ENCODE data around the gene ZFPL1. TPM values are rescaled to one million over a fixed set of nuclear protein-coding genes. Genes with fewer than 3 reads are reported as not detected.
A peak's percentile ranks its signal among the peaks of the same experiment; 100 is the strongest.

The ZFPL1 gene
- total RNA-seq, 2 experiments from 2014 or later: 27.2 to 29.8 TPM

DNA sequence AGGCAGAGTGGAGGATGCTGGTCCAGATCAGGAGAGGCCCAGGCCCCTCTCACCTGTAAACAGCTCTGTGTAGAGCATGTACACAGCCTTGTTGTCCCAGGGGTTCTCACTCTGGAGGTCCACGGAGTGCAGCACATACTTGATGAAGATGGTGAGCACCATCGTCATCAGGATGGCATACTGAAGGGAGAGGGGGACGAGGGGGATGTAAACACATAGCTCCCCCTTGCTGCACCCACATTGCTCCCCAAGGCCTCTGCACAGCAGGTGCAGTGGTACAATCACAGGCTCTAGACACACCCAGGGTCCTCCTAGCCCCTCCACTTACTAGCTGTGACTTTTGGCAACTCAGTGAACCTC lies 47.4 kb downstream of the ZFPL1 start:
- CTCF ChIA-PET: interaction anchor here (0.7 to 2.1 kb wide), 5 partner anchors 9 to 99 kb away, joined by 3 to 7 read pairs (median 3); partner anchors contain the start of genes FAU, MRPL49 and ZNHIT2
- no peak overlapping the region for H3K4me3 Mint-ChIP-seq
- H3K9me3 Mint-ChIP-seq: no peaks in the 10 kb centered on the region
- POLR2A ChIA-PET: interaction anchor here (0.6 kb wide), 1 partner anchor 10 kb away, joined by 4 read pairs; the partner anchor contains the start of genes FAU and MRPL49
- no peak overlapping the region for H3K27ac Mint-ChIP-seq
- peaks cover 21% of the 10 kb centered on the region for H3K36me3 Mint-ChIP-seq (ENCODE audit: low read depth)
- DNase-seq: no peak
- H3K27me3 Mint-ChIP-seq: no peaks in the 10 kb centered on the region
- H3K4me1 Mint-ChIP-seq: peaks cover 23% of the 10 kb centered on the region

GRCh38 chr11:65131895-65132237 lies 47.8 kb downstream of the ZFPL1 start:
- Mint-ChIP-seq H3K27me3 (no peaks in the 10 kb centered on the region), H3K27ac (no peak overlapping the region), H3K4me3 (peak overlapping the region; percentile 25), H3K36me3 (ENCODE audit: low read depth) (peaks cover 16% of the 10 kb centered on the region), H3K4me1 (peaks cover 27% of the 10 kb centered on the region), H3K9me3 (no peaks in the 10 kb centered on the region)
- no peak for DNase-seq
- POLR2A ChIA-PET: interaction anchor here (0.6 kb wide), 1 partner anchor 10 kb away, joined by 4 read pairs; the partner anchor contains the start of genes FAU and MRPL49
- CTCF ChIA-PET: interaction anchor here (0.7 to 2.1 kb wide), 5 partner anchors 10 to 99 kb away, joined by 3 to 7 read pairs (median 3); partner anchors contain the start of genes FAU, MRPL49 and ZNHIT2

- DNase-seq: no peak
- peaks cover 14% of the 10 kb centered on the region for H3K36me3 Mint-ChIP-seq (ENCODE audit: low read depth)
- no peaks in the 10 kb centered on the region for H3K27me3 Mint-ChIP-seq
- POLR2A ChIA-PET: no interaction called here
- CTCF ChIA-PET: interaction anchor here (0.7 to 2.1 kb wide), 4 partner anchors 10 to 98 kb away, joined by 3 to 7 read pairs (median 4); partner anchors contain the start of genes FAU, MRPL49 and ZNHIT2
- peaks cover 27% of the 10 kb centered on the region for H3K4me1 Mint-ChIP-seq
- H3K9me3 Mint-ChIP-seq: no peaks in the 10 kb centered on the region
- H3K4me3 Mint-ChIP-seq: peak overlapping the region; percentile 99
- H3K27ac Mint-ChIP-seq: peak overlapping the region; percentile 99
Measured at GRCh38 chr11:65132238-65132987, 48.4 kb downstream of the ZFPL1 start.

DNA sequence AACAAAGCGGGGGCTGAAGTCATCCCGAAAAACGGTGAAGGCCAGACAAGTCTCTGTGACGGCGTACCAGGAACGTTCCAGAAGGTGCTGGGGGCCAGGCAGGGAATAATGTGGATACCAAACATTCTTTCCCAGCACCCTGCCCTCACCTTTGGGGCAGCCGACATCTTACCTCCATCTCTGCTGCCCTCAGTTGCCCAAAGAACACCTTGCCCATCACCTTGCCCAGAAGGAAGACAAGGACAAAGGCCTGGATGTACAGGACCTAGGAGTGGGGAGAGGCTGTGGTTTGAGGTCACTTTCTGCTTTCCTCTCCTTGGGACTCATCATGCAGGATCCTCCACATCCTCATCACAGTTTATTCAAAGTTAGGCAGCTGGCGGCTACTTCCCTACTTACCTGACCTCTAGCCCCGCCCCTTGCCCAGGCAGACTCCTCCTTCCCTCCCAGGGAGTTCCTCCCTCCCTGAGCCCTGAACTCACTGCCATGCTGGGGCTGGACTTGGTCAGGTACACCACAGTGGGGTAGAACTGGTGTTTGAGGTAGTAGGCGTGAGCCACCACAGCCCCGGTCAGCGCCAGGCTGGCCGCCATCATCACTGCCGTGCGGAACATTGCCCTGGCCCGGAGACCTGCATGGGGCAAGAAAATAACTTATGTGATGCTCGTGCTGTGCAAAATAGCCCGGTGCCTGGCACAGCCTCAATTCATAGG lies 49.1 kb downstream of the ZFPL1 start:
- H3K4me3 Mint-ChIP-seq: peak overlapping the region; percentile 99
- ChIA-PET CTCF (interaction anchor here (0.8 kb wide), 1 partner anchor 12 kb away, joined by 3 read pairs; no protein-coding TSS in a partner anchor), POLR2A (no interaction called here)
- H3K9me3 Mint-ChIP-seq: no peaks in the 10 kb centered on the region
- H3K27ac Mint-ChIP-seq: peak overlapping the region; percentile 99
- peak; percentile 70 for DNase-seq
- no peaks in the 10 kb centered on the region for H3K27me3 Mint-ChIP-seq
- H3K4me1 Mint-ChIP-seq: peaks cover 27% of the 10 kb centered on the region
- H3K36me3 Mint-ChIP-seq (ENCODE audit: low read depth): peaks cover 14% of the 10 kb centered on the region

DNA sequence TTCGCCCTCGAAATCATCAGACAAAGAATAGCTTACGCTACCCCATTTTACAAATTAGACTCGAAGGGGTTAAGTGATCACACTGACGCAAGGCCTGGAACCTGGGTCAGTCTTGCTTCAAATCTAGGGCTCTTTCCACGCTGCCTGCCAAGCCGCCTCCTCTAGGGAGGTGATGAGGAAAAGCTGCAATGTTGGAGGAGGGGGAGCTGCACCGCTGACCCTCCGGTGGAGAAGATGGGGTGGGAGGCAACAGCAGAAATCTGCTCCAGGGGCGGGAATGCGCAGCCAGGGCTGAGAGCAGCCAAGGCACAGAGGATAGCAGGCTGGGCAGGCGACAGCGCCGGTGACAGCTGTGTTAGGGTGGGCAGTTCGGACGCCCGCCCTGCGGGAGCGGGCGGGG lies 49.7 kb downstream of the ZFPL1 start:
- Mint-ChIP-seq H3K36me3 (ENCODE audit: low read depth) (peaks cover 14% of the 10 kb centered on the region), H3K4me3 (peak overlapping the region; percentile 99), H3K27ac (peak overlapping the region; percentile 99), H3K9me3 (no peaks in the 10 kb centered on the region), H3K27me3 (no peaks in the 10 kb centered on the region), H3K4me1 (peaks cover 27% of the 10 kb centered on the region)
- ChIA-PET CTCF (interaction anchor here (0.8 kb wide), 1 partner anchor 13 kb away, joined by 3 read pairs; no protein-coding TSS in a partner anchor), POLR2A (no interaction called here)
- DNase-seq: no peak

DNA sequence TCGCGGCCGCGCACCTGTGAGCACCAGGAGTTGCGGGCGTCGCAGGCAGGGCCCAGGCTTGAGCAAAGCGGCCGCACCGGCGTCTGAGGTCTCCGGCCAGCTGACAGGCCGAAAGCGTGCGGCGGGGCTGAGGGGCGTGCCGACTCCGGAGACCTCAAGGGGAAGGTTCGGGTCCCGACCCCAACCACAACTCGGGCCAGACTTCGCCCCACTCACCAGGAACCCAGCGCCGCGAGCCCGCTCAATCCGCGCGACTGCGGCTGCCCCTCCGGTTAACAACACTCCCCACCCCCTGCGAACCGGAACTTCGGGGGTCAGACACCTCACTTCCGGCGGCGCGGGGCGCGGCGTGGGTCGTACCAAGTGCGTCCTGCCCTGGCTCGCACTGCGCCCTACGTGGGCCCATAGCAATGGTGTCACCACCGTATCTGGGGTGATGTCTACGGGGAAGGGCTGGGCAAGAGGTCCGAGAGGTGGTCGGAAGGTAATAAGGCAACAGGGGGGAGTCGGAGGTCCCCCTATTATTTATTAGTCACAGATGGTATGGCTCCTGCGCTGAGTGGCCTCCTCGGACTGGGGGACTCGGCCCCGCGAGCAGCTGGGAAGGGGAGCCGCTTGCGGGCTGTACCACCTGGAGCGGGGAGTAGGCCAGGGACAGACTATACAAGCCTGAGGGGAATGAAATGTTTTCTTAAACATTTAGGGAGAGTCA lies 50.4 kb downstream of the ZFPL1 start, which contains the start of gene SYVN1:
Gene SYVN1, minus strand, starts transcription at position 280 of the 712 bp plus-strand sequence. CDS start 918 bp downstream, outside the sequence.
- Mint-ChIP-seq H3K36me3 (ENCODE audit: low read depth) (peaks cover 14% of the 10 kb centered on the region), H3K4me3 (peak within 1 kb of the TSS; percentile 99), H3K27ac (peak within 1 kb of the TSS; percentile 99), H3K4me1 (peaks cover 27% of the 10 kb centered on the region), H3K9me3 (no peaks in the 10 kb centered on the region), H3K27me3 (no peaks in the 10 kb centered on the region)
- CTCF ChIA-PET: interaction anchor here (0.6 to 3.2 kb wide), 8 partner anchors 14 to 1089 kb away, joined by 3 to 12 read pairs (median 4); no protein-coding TSS in a partner anchor
- peak; percentile 93 for DNase-seq
- POLR2A ChIA-PET: interaction anchor here (0.6 to 1.1 kb wide), 3 partner anchors 12 to 322 kb away, joined by 3 to 5 read pairs (median 4); partner anchors contain the start of genes FAU, MRPL49 and PPP2R5B

DNA sequence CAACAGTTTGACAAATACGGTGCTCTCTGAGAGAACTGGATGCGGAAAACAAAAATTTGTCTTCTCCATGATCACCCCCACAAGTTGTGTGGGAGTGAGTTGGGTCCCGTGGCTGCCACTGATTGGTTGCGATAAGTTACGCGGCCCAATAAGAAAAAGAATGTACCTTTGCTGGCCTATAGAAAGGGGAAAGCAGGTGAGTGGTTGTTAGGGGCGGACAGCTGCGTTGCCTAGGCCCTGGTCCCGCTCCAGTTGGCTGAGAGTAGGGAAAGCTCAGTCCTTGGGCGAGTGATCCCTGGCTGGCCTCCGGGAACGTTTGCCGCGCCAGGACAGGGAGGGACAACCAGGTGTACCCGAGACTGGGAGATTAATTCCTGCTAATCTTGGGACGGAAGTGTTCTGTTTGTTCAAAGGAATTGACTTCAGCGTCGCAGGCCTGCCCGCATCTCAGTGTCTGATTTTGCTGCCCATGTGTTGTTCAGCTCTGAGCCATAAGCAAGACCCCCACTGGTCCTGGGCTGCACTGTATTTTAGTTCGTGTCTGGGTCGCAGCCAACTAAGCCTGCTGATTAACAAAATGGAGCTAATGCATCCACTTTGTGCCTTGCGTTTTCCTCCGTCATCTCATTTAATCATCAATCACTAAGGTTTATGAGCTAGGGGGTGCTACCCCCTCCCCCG lies 51.1 kb downstream of the ZFPL1 start:
- Mint-ChIP-seq H3K9me3 (no peaks in the 10 kb centered on the region), H3K27ac (peak overlapping the region; percentile 99), H3K36me3 (ENCODE audit: low read depth) (peaks cover 14% of the 10 kb centered on the region), H3K27me3 (peaks cover 3% of the 10 kb centered on the region), H3K4me3 (peak overlapping the region; percentile 99), H3K4me1 (peaks cover 27% of the 10 kb centered on the region)
- ChIA-PET CTCF (interaction anchor here (0.6 to 3.2 kb wide), 11 partner anchors 13 to 1088 kb away, joined by 3 to 12 read pairs (median 3); partner anchors contain the start of gene ARL2), POLR2A (interaction anchor here (0.6 to 1.1 kb wide), 3 partner anchors 13 to 322 kb away, joined by 3 to 5 read pairs (median 4); partner anchors contain the start of genes FAU, MRPL49 and PPP2R5B)
- peak; percentile 91 for DNase-seq

GRCh38 chr11:65135633-65136145 lies 51.7 kb downstream of the ZFPL1 start:
- Mint-ChIP-seq H3K4me3 (peak overlapping the region; percentile 99), H3K4me1 (peaks cover 27% of the 10 kb centered on the region), H3K27ac (peak overlapping the region; percentile 99), H3K27me3 (peaks cover 6% of the 10 kb centered on the region), H3K36me3 (ENCODE audit: low read depth) (peaks cover 12% of the 10 kb centered on the region), H3K9me3 (no peaks in the 10 kb centered on the region)
- ChIA-PET CTCF (interaction anchor here (0.7 to 3.2 kb wide), 10 partner anchors 12 to 123 kb away, joined by 3 to 12 read pairs (median 3); partner anchors contain the start of genes ARL2 and ZNHIT2), POLR2A (interaction anchor here (0.9 kb wide), 1 partner anchor 211 kb away, joined by 3 read pairs; the partner anchor contains the start of gene PPP2R5B)
- no peak for DNase-seq

- Mint-ChIP-seq H3K9me3 (no peaks in the 10 kb centered on the region), H3K27me3 (peaks cover 13% of the 10 kb centered on the region), H3K27ac (peak overlapping the region; percentile 84), H3K4me3 (peak overlapping the region; percentile 56), H3K4me1 (peaks cover 27% of the 10 kb centered on the region), H3K36me3 (ENCODE audit: low read depth) (peaks cover 10% of the 10 kb centered on the region)
- ChIA-PET CTCF (interaction anchor here (0.9 to 3.2 kb wide), 5 partner anchors 11 to 122 kb away, joined by 3 to 12 read pairs (median 4); partner anchors contain the start of genes ARL2 and ZNHIT2), POLR2A (no interaction called here)
- no peak for DNase-seq
Measured at GRCh38 chr11:65136515-65137096, 52.6 kb downstream of the ZFPL1 start.
